ENCODE results near the gene KIAA0825.

GRCh38 chr5:94522117-94522516 is 96.3 kb downstream of the KIAA0825 start:
- TF ChIP-seq CTCF (IDR thresholded peaks at IDR 0.05; ENCODE audit: low read depth, low read length) (no peak), EZH2phosphoT487 (IDR thresholded peaks at IDR 0.05; ENCODE audit: low read depth) (no peak)
